UCSD-AML1 (cell line): ENCODE measurements around the gene QPCTL.
A peak's percentile ranks its signal among the peaks of the same experiment; 100 is the strongest.
"Not testable (repeated sequence)": the region's sequence is repeated elsewhere in the genome, so short reads cannot be mapped to it uniquely, and the experiment has no call there.

Source experiments
- DNase-seq: peaks from one replicate; lab custom pipeline; 2025; ENCODE audit not compliant: unreplicated experiment; lab: John Stamatoyannopoulos, UW

QPCTL gene

GRCh38 chr19:45716359-45717130, 24.1 kb downstream of the QPCTL start:
- peak; percentile 51 for DNase-seq

GRCh38 chr19:45717131-45717982, 24.9 kb downstream of the QPCTL start:
- peak; percentile 99 for DNase-seq

GRCh38 chr19:45717983-45718650, 25.7 kb downstream of the QPCTL start:
- no peak for DNase-seq

GRCh38 chr19:45720065-45720464, 27.6 kb downstream of the QPCTL start:
- DNase-seq: not testable (repeated sequence)

- DNase-seq: not testable (repeated sequence)
Observed at GRCh38 chr19:45728683-45729082, 36.2 kb downstream of the QPCTL start.

GRCh38 chr19:45729800-45730290, 37.4 kb downstream of the QPCTL start:
- no peak for DNase-seq

GRCh38 chr19:45730368-45731288, 38.2 kb downstream of the QPCTL start, which contains the start of gene FBXO46:
Gene FBXO46 (minus strand): TSS chr19:45730896. CDS start chr19:45713495, 17,401 bp downstream.
- DNase-seq: peak; percentile 96

- no peak for DNase-seq
Observed at GRCh38 chr19:45733160-45733810, 40.8 kb downstream of the QPCTL start, which contains the start of gene MEIOSIN. Gene MEIOSIN (plus strand): TSS chr19:45733439. CDS start chr19:45735377, 1,938 bp downstream.

GRCh38 chr19:45739498-45740439, 47.3 kb downstream of the QPCTL start:
- DNase-seq: no peak

- DNase-seq: no peak
Observed at GRCh38 chr19:45742969-45743368, 50.5 kb downstream of the QPCTL start.

- no peak for DNase-seq
Observed at GRCh38 chr19:45745606-45746005, 53.1 kb downstream of the QPCTL start.

GRCh38 chr19:45746866-45747265, 54.4 kb downstream of the QPCTL start:
- no peak for DNase-seq

- DNase-seq: no peak
Observed at GRCh38 chr19:45747513-45747912, 55.0 kb downstream of the QPCTL start.

- DNase-seq: not testable (repeated sequence)
Observed at GRCh38 chr19:45751483-45751882, 59.0 kb downstream of the QPCTL start.

- no peak for DNase-seq
Observed at GRCh38 chr19:45752639-45753038, 60.2 kb downstream of the QPCTL start.

- no peak for DNase-seq
Observed at GRCh38 chr19:45753548-45753947, 61.1 kb downstream of the QPCTL start.
